OCI-LY3 (cell line): ENCODE results near the gene EXOC3L2.

Experiments
- H2AFZ ChIP-seq: fragments of 200-600, 300-600 bp; shearing (Covaris generic); 2 replicates; pipeline ENCODE4 v1.6.0; 2014; ENCODE audit warnings: antibody characterized with exemption, low read depth, low read length
- H3K27ac ChIP-seq: fragments of 200-600, 300-600 bp; sonication (generic); 2 replicates; pipeline ENCODE4 v1.5.1; 2014; ENCODE audit warnings: mild to moderate bottlenecking, low read length, moderate library complexity, mixed read lengths
- H3K27me3 ChIP-seq: fragments of 200-600, 300-600 bp; sonication (generic); 2 replicates; pipeline ENCODE4 v1.6.1; 2014; ENCODE audit warnings: low read depth, low read length, mixed read lengths
- H3K36me3 ChIP-seq: fragments of 200-600, 300-600 bp; sonication (generic); replicated peaks from 2 replicates; pipeline ENCODE3; 2014; ENCODE audit warnings: low read depth, low read length, mixed read lengths
- H3K4me1 ChIP-seq: fragments of 300-600, 200-600 bp; sonication (generic); 2 replicates; pipeline ENCODE4 v1.6.1; 2014; ENCODE audit warnings: low read length, mixed read lengths
- H3K4me2 ChIP-seq: fragments of 200-600, 300-600 bp; sonication (generic); 2 replicates; pipeline ENCODE4 v1.6.1; 2014; ENCODE audit warnings: low read length, mixed read lengths
- H3K4me3 ChIP-seq: fragments of 300-600, 200-600 bp; sonication (generic); 2 replicates; pipeline ENCODE4 v1.5.1; 2014; ENCODE audit warnings: antibody characterized with exemption, mild to moderate bottlenecking, low read length, moderate library complexity
- H3K79me2 ChIP-seq: fragments of 300-600, 200-600 bp; shearing (Covaris generic); 2 replicates; pipeline ENCODE4 v1.6.1; 2014; ENCODE audit warnings: mild to moderate bottlenecking, low read length, mixed read lengths
- H3K9ac ChIP-seq: fragments of 300-600, 200-600 bp; shearing (Covaris generic); 2 replicates; pipeline ENCODE4 v1.6.0; 2014; ENCODE audit warnings: mild to moderate bottlenecking, low read length, moderate library complexity
- H3K9me3 ChIP-seq: fragments of 200-600, 300-600 bp; shearing (Covaris generic); 2 replicates; pipeline ENCODE4 v1.6.1; 2014; ENCODE audit warnings: low read length, mixed read lengths; ENCODE audit not compliant: insufficient read depth
- H4K20me1 ChIP-seq: fragments of 200-600, 300-600 bp; sonication (generic); 2 replicates; pipeline ENCODE4 v1.6.1; 2016; ENCODE audit warnings: low read length, mixed read lengths; ENCODE audit not compliant: insufficient read depth
- CTCF ChIP-seq: fragments of 200-600, 300-600 bp; sonication (generic); IDR thresholded peaks from 2 replicates; pipeline ENCODE4 v1.5.1; 2014; ENCODE audit warnings: antibody characterized with exemption, low read length, low read depth
- EZH2phosphoT487 ChIP-seq: fragments of 200-600 bp; shearing (Covaris generic); IDR thresholded peaks from 2 replicates; pipeline ENCODE4 v1.6.1; 2018; ENCODE audit warnings: antibody characterized with exemption, mixed run types, low read depth

Gene EXOC3L2

GRCh38 chr19:45173816-45174215, 71.4 kb downstream of the EXOC3L2 start:
- H4K20me1 ChIP-seq = no peaks in the 10 kb centered on the region
- H3K9ac ChIP-seq = no peak overlapping the region
- H3K4me2 ChIP-seq = no peak overlapping the region
- H3K27me3 ChIP-seq = no peaks in the 10 kb centered on the region
- H3K36me3 ChIP-seq = no peaks in the 10 kb centered on the region
- H2AFZ ChIP-seq = no peak overlapping the region
- H3K4me3 ChIP-seq = no peak overlapping the region
- H3K27ac ChIP-seq = no peak overlapping the region
- TF ChIP-seq CTCF (no peak), EZH2phosphoT487 (no peak)
- peaks cover 4% of the 10 kb centered on the region; the same call in 1 of the 2 replicates for H3K4me1 ChIP-seq
- peaks cover 13% of the 10 kb centered on the region for H3K79me2 ChIP-seq
- H3K9me3 ChIP-seq = no peaks in the 10 kb centered on the region

GRCh38 chr19:45172611-45173208, 72.5 kb downstream of the EXOC3L2 start:
- no peaks in the 10 kb centered on the region for H3K27me3 ChIP-seq
- peaks cover 9% of the 10 kb centered on the region for H3K79me2 ChIP-seq
- peaks cover 4% of the 10 kb centered on the region; the same call in 1 of the 2 replicates for H3K4me1 ChIP-seq
- H4K20me1 ChIP-seq = no peaks in the 10 kb centered on the region
- no peaks in the 10 kb centered on the region for H3K36me3 ChIP-seq
- TF ChIP-seq CTCF (no peak), EZH2phosphoT487 (no peak)
- H3K9ac ChIP-seq = no peak overlapping the region
- no peak overlapping the region for H2AFZ ChIP-seq
- no peak overlapping the region for H3K27ac ChIP-seq
- no peaks in the 10 kb centered on the region for H3K9me3 ChIP-seq
- H3K4me3 ChIP-seq = no peak overlapping the region
- no peak overlapping the region for H3K4me2 ChIP-seq

GRCh38 chr19:45172173-45172572, 73.0 kb downstream of the EXOC3L2 start:
- Histone ChIP-seq H3K36me3 (no peaks in the 10 kb centered on the region), H4K20me1 (no peaks in the 10 kb centered on the region), H3K27ac (no peak overlapping the region), H3K4me2 (no peak overlapping the region), H3K9ac (no peak overlapping the region), H3K4me1 (peaks cover 3% of the 10 kb centered on the region; the same call in 1 of the 2 replicates), H3K9me3 (no peaks in the 10 kb centered on the region), H2AFZ (no peak overlapping the region), H3K4me3 (no peak overlapping the region), H3K27me3 (no peaks in the 10 kb centered on the region), H3K79me2 (peaks cover 4% of the 10 kb centered on the region)
- no peak for TF ChIP-seq EZH2phosphoT487
- no peak for TF ChIP-seq CTCF

GRCh38 chr19:45171211-45171623, 74.0 kb downstream of the EXOC3L2 start:
- Histone ChIP-seq H3K36me3 (no peaks in the 10 kb centered on the region), H2AFZ (no peak overlapping the region), H3K4me1 (no peaks in the 10 kb centered on the region), H3K27me3 (no peaks in the 10 kb centered on the region), H3K4me2 (no peak overlapping the region), H3K4me3 (no peak overlapping the region), H3K79me2 (no peaks in the 10 kb centered on the region), H3K9me3 (no peaks in the 10 kb centered on the region), H3K27ac (no peak overlapping the region), H4K20me1 (no peaks in the 10 kb centered on the region), H3K9ac (no peak overlapping the region)
- TF ChIP-seq EZH2phosphoT487 (no peak), CTCF (no peak)
